Gastroesophageal sphincter (tissue), 4 donors: ENCODE measurements around the gene EED. TPM values are rescaled to one million over a fixed set of nuclear protein-coding genes. Genes with fewer than 3 reads are reported as not detected.

Experiments used
- ATAC-seq: fragments of 150-250 bp; one replicate; pipeline ENCODE4 v1.9.1; 2016; ENCODE audit warnings: mild to moderate bottlenecking, moderate library complexity
- H3K27ac ChIP-seq, 4 donors: fragments of 200-600 bp; sonication (generic) in 3 of 4; 1 replicate in 3 of 4; 2 replicates in 1 of 4; pipeline ENCODE4 v1.5.1; 2016 to 2019
- H3K27me3 ChIP-seq: fragments of 200-600 bp; sonication (generic); one replicate; pipeline ENCODE4 v1.5.1; 2019
- H3K36me3 ChIP-seq, 2 donors: fragments of 200-600 bp; sonication (generic); one replicate each; pipeline ENCODE4 v1.5.1; 2019; ENCODE audit warnings: control low read depth in 1 of 2
- H3K4me1 ChIP-seq, 3 donors: fragments of 200-600 bp; sonication (generic); 1 replicate in 2 of 3; 2 replicates in 1 of 3; pipeline ENCODE4 v1.5.1; 2016 to 2019; ENCODE audit warnings: control low read depth in 2 of 3
- H3K4me3 ChIP-seq, 2 donors: fragments of 200-600 bp; sonication (generic); one replicate each; pipeline ENCODE4 v1.5.1; 2019; ENCODE audit warnings: mild to moderate bottlenecking in 1 of 2, moderate library complexity in 1 of 2
- H3K9me3 ChIP-seq, 3 donors: fragments of 200-600 bp; sonication (generic); one replicate each; pipeline ENCODE4 v1.5.1; 2017 to 2019; ENCODE audit warnings: control low read depth in 2 of 3
- CTCF ChIP-seq, 4 experiments: fragments of 200-600 bp in 2 of 4; fragments of 450-650 bp in 2 of 4; sonication (generic) in 1 of 4; IDR thresholded peaks; one replicate each; pipeline ENCODE4 v1.5.1; 2017 to 2019; ENCODE audit warnings: antibody characterized with exemption in 4 of 4, mild to moderate bottlenecking in 2 of 4, moderate library complexity in 2 of 4
- EP300 ChIP-seq: sonication (generic); formaldehyde crosslinking; IDR thresholded peaks from one replicate; pipeline ENCODE4 v1.6.1; 2017; ENCODE audit warnings: antibody characterized with exemption, mild to moderate bottlenecking
- POLR2A ChIP-seq, 2 donors: fragments of 450-650 bp; IDR thresholded peaks; one replicate each; pipeline ENCODE4 v1.6.1; 2017; ENCODE audit warnings: antibody characterized with exemption in 2 of 2, mild to moderate bottlenecking in 2 of 2, moderate library complexity in 1 of 2
- POLR2AphosphoS5 ChIP-seq: sonication (generic); formaldehyde crosslinking; IDR thresholded peaks from one replicate; pipeline ENCODE4 v1.6.1; 2017; ENCODE audit warnings: antibody characterized with exemption
- WGBS, 2 donors: methylation state at CpG; one replicate each; pipeline ENCODE4 v1.1.5; 2018; ENCODE audit warnings: low coverage in 1 of 2; 5-methylcytosine and 5-hydroxymethylcytosine counted together
- total RNA-seq, 4 donors: library from RNA; depleted of rRNA; stranded (reverse); fragments of >200 nt; gene quantifications; one replicate each; pipeline ENCODE4 v1.1.0, GENCODE V29; 2016

Gene EED
- total RNA-seq, 4 donors from 2014 or later: 11.7 to 27.1 (median 16.6) TPM

DNA sequence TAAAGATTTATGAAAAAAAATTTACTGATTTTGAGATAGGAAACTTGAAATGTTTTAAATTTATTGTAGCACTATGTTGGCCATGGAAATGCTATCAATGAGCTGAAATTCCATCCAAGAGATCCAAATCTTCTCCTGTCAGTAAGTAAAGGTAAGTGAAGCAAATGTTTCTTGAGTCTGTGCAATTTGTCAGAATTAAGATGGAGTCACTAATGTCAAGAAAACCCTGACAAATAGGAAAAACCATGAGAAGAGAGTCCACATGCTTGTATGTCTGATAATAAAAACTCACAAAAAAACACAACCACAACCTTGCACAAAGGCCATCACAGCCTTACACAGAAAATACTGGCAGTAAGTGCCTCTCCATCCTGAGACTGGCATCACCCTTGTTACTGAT, 12.9 kb downstream of the EED start:
- no peak for ATAC-seq
- no peak for TF ChIP-seq EP300
- TF ChIP-seq POLR2AphosphoS5: no peak
- TF ChIP-seq CTCF (IDR thresholded peaks at IDR 0.05): no peak
- TF ChIP-seq POLR2A (IDR thresholded peaks at IDR 0.05): no peak
- peaks cover 0 to 69% of the 10 kb centered on the region in 2 donors for H3K36me3 ChIP-seq
- no peaks in the 10 kb centered on the region for H3K9me3 ChIP-seq
- no peaks in the 10 kb centered on the region for H3K4me1 ChIP-seq
- no peak overlapping the region for H3K27ac ChIP-seq
- H3K27me3 ChIP-seq: no peaks in the 10 kb centered on the region
- no peak overlapping the region for H3K4me3 ChIP-seq

DNA sequence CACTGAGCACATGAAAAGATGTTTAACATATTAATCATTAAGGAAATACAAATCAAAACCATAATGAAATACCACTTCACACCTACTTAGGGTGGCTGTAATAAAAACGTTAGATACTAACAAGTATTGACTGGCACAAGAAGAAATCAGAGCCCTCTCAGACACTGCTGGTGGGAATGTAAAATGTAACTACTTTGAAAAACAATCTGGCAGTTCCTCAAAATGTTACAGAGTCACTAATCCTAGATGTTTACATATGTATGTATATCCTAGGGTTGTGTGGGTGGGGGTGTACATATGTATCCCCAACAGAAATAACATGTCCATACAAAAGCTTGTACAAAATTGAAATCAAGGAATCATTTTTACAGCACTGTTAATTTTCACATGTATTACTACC, 15.2 kb downstream of the EED start:
- ATAC-seq: no peak
- H3K36me3 ChIP-seq: peaks cover 0 to 80% of the 10 kb centered on the region in 2 donors
- WGBS, 2 donors: 20 to 43% methylated on average over 1 of the region's 1 CpG
- no peak overlapping the region for H3K27ac ChIP-seq
- no peaks in the 10 kb centered on the region for H3K4me1 ChIP-seq
- H3K4me3 ChIP-seq: no peak overlapping the region
- no peaks in the 10 kb centered on the region for H3K27me3 ChIP-seq
- TF ChIP-seq CTCF (IDR thresholded peaks at IDR 0.05): no peak
- TF ChIP-seq EP300: no peak
- no peak for TF ChIP-seq POLR2AphosphoS5
- no peak for TF ChIP-seq POLR2A (IDR thresholded peaks at IDR 0.05)
- H3K9me3 ChIP-seq: no peaks in the 10 kb centered on the region

DNA sequence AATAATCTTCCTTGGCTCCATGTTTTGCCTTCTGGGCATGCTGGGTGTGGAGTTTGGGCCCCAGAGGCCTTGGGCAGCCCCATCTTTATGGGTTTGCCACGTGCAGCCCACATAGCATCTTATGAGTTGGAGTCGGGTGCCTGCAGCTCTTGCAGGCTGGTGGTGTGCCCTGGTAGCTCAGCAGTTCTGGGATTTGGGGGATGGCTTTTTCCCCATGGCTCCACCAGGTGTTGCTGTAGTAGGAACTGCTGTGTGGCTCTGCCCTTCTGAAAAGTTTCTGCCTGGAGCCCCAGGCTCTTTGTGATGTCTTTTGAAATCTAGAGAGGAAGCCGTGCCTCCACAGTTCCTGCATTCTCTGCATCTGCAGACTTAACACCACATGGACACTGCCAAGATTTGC, 16.8 kb downstream of the EED start:
- no peak for ATAC-seq
- Histone ChIP-seq H3K9me3 (no peaks in the 10 kb centered on the region), H3K27me3 (no peaks in the 10 kb centered on the region), H3K4me3 (no peak overlapping the region), H3K27ac (no peak overlapping the region), H3K36me3 (peaks cover 0 to 78% of the 10 kb centered on the region in 2 donors), H3K4me1 (no peaks in the 10 kb centered on the region)
- 100% methylated on average over 2 of the region's 3 CpGs; no CpG with 5 or more reads in 1 of the 2 donors for WGBS, 2 donors
- no peak for TF ChIP-seq POLR2A (IDR thresholded peaks at IDR 0.05)
- TF ChIP-seq CTCF (IDR thresholded peaks at IDR 0.05): no peak
- no peak for TF ChIP-seq POLR2AphosphoS5
- no peak for TF ChIP-seq EP300

DNA sequence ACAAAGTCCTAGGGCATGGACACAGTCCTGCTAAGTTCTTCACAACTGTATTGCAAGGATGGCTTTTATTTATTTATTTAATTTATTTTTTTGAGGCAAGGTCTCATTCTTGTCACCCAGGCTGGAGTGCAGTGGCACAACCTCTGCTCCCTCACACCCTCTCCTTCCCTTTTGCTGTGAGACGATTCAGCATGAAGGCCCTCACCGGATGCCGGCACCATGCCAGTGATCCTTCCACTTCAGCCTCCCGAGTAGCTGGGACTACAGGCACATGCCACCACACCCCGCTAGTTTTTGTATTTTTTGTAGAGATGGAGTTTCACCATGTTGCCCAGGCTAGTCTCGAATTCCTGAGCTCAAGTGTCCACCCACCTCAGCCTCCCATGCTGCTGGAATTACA, 17.8 kb downstream of the EED start:
- Histone ChIP-seq H3K36me3 (peaks cover 0 to 67% of the 10 kb centered on the region in 2 donors), H3K4me3 (no peak overlapping the region), H3K27me3 (no peaks in the 10 kb centered on the region), H3K27ac (no peak overlapping the region), H3K4me1 (no peaks in the 10 kb centered on the region), H3K9me3 (no peaks in the 10 kb centered on the region)
- no peak for ATAC-seq
- TF ChIP-seq EP300: no peak
- no peak for TF ChIP-seq POLR2A (IDR thresholded peaks at IDR 0.05)
- no peak for TF ChIP-seq POLR2AphosphoS5
- TF ChIP-seq CTCF (IDR thresholded peaks at IDR 0.05): no peak
- 96 to 97% methylated on average over 4 to 6 of the region's 6 CpGs for WGBS, 2 donors

- ATAC-seq: no peak
- H3K36me3 ChIP-seq: peaks cover 0 to 47% of the 10 kb centered on the region in 2 donors
- no peaks in the 10 kb centered on the region for H3K27me3 ChIP-seq
- H3K4me3 ChIP-seq: no peak overlapping the region
- WGBS, 2 donors: 100% methylated on average over 1 to 2 of the region's 2 CpGs
- no peaks in the 10 kb centered on the region for H3K4me1 ChIP-seq
- no peak overlapping the region for H3K27ac ChIP-seq
- no peaks in the 10 kb centered on the region for H3K9me3 ChIP-seq
- TF ChIP-seq CTCF (IDR thresholded peaks at IDR 0.05) (no peak), POLR2AphosphoS5 (no peak), POLR2A (IDR thresholded peaks at IDR 0.05) (no peak), EP300 (no peak)
These were observed 20.1 kb downstream of the EED start for GRCh38 chr11:86264649-86265048.
